GM12864 (cell line): ENCODE results near the gene TSEN34.

Experiments used
- DNase-seq: peaks from one replicate; pipeline ENCODE4 v3.0.0-alpha.2; 2011; ENCODE audit warnings: low read depth
- H3K4me3 ChIP-seq: 2 replicates; pipeline ENCODE4 v1.5.1; 2011; ENCODE audit warnings: mild to moderate bottlenecking, low read depth, low read length, control low read depth
- CTCF ChIP-seq: IDR thresholded peaks from 2 replicates; pipeline ENCODE4 v1.5.1; 2011; ENCODE audit warnings: low read depth, mild to moderate bottlenecking, moderate library complexity, low read length, control low read depth, inconsistent platforms; ENCODE audit errors: missing control alignments

Gene TSEN34

GRCh38 chr19:54160854-54161253 lies 30.3 kb upstream of the TSEN34 start:
- peak overlapping the region; percentile 51 for H3K4me3 ChIP-seq
- TF ChIP-seq CTCF: no peak
- no peak for DNase-seq

GRCh38 chr19:54162241-54162805 lies 28.8 kb upstream of the TSEN34 start:
- DNase-seq: peak; percentile 29
- peak overlapping the region; percentile 47; the same call in 1 of the 2 replicates for H3K4me3 ChIP-seq

GRCh38 chr19:54162884-54163283 lies 28.2 kb upstream of the TSEN34 start:
- no peak for TF ChIP-seq CTCF
- no peak overlapping the region for H3K4me3 ChIP-seq
- no peak for DNase-seq

More at GRCh38 chr19:54162241-54162805, 28.8 kb upstream of the TSEN34 start:
- no peak for TF ChIP-seq CTCF

GRCh38 chr19:54164369-54165068 lies 26.6 kb upstream of the TSEN34 start:
- no peak for TF ChIP-seq CTCF
- no peak for DNase-seq
- no peak overlapping the region for H3K4me3 ChIP-seq

- no peak overlapping the region for H3K4me3 ChIP-seq
- DNase-seq: no peak
- TF ChIP-seq CTCF: no peak
These were observed 25.9 kb upstream of the TSEN34 start for GRCh38 chr19:54165222-54165621.

- TF ChIP-seq CTCF: peak; percentile 92
- peak; percentile 26 for DNase-seq
- H3K4me3 ChIP-seq: no peak overlapping the region
These were observed 22.8 kb upstream of the TSEN34 start for GRCh38 chr19:54168174-54168917.
